HEK293 (cell line): ENCODE measurements around the gene RIPK4.

ENCODE experiments used
- CTCF ChIA-PET: fragments of 350-600 bp; formaldehyde crosslinking; extraction: SDS; loops from one replicate; lab custom pipeline; 2021; ENCODE audit warnings: antibody characterized with exemption; lab: Yijun Ruan, JAX
- POLR2A ChIA-PET: fragments of 300-600 bp; formaldehyde crosslinking; extraction: SDS; loops from one replicate; lab custom pipeline; 2020; ENCODE audit warnings: antibody characterized with exemption, inconsistent platforms; lab: Yijun Ruan, JAX
- H3K27ac ChIP-seq: fragments of 200-500 bp; sonication (Bioruptor generic); 2 replicates; pipeline ENCODE4 v1.5.1; 2014; ENCODE audit warnings: low read depth, low read length, control low read depth, inconsistent platforms; ENCODE audit errors: extremely low read depth
- H3K36me3 ChIP-seq, 2 experiments: fragments of 200-500 bp in 1 of 2; sonication (Bioruptor generic) in 1 of 2; 1 replicate in 1 of 2; 2 replicates in 1 of 2; pipeline ENCODE4 v1.5.1; 2014 to 2017; ENCODE audit warnings: inconsistent platforms in 2 of 2, low read length in 2 of 2; ENCODE audit not compliant: control insufficient read depth in 2 of 2, insufficient read depth in 1 of 2
- H3K4me1 ChIP-seq: fragments of 200-500 bp; sonication (Bioruptor generic); 2 replicates; pipeline ENCODE4 v1.5.1; 2014; ENCODE audit warnings: mild to moderate bottlenecking, low read length, inconsistent platforms; ENCODE audit not compliant: control insufficient read depth, insufficient read depth
- H3K4me3 ChIP-seq: 2 replicates; pipeline ENCODE4 v1.5.1; 2011; ENCODE audit warnings: low read depth, mild to moderate bottlenecking, control low read depth, low read length, moderate library complexity
- H3K9me3 ChIP-seq: fragments of 200-500 bp; sonication (Bioruptor generic); 2 replicates; pipeline ENCODE4 v1.5.1; 2014; ENCODE audit warnings: low read depth, low read length, inconsistent platforms; ENCODE audit not compliant: control insufficient read depth, insufficient read depth
- AEBP2 ChIP-seq: fragments of 450-650 bp; formaldehyde crosslinking; IDR thresholded peaks from 2 replicates; pipeline ENCODE4 v1.5.1; 2016; ENCODE audit warnings: missing biosample characterization, missing genetic modification characterization, borderline replicate concordance
- MEIS1 ChIP-seq: sonication (generic); formaldehyde crosslinking; IDR thresholded peaks from 2 replicates; pipeline ENCODE4 v1.8.1; 2022; ENCODE audit warnings: missing genetic modification reagents, mild to moderate bottlenecking, borderline replicate concordance
- MYNN ChIP-seq: fragments of 450-650 bp; formaldehyde crosslinking; IDR thresholded peaks from 2 replicates; pipeline ENCODE4 v1.5.1; 2016; ENCODE audit warnings: missing biosample characterization, missing genetic modification characterization, borderline replicate concordance
- MZF1 ChIP-seq: fragments of 450-650 bp; formaldehyde crosslinking; IDR thresholded peaks from 2 replicates; pipeline ENCODE4 v1.5.1; 2017; ENCODE audit warnings: missing biosample characterization, missing genetic modification characterization, borderline replicate concordance
- OSR2 ChIP-seq: fragments of 450-650 bp; formaldehyde crosslinking; IDR thresholded peaks from 2 replicates; pipeline ENCODE4 v1.5.1; 2016; ENCODE audit warnings: missing biosample characterization, missing genetic modification characterization
- REST ChIP-seq: fragments of 450-650 bp; formaldehyde crosslinking; IDR thresholded peaks from 2 replicates; pipeline ENCODE4 v1.5.1; 2016; ENCODE audit warnings: missing biosample characterization, missing genetic modification characterization
- YY1 ChIP-seq: fragments of 450-650 bp; formaldehyde crosslinking; IDR thresholded peaks from 2 replicates; pipeline ENCODE4 v1.5.1; 2018; ENCODE audit warnings: missing biosample characterization, missing genetic modification characterization
- YY2 ChIP-seq: fragments of 450-650 bp; formaldehyde crosslinking; IDR thresholded peaks from 2 replicates; pipeline ENCODE4 v1.5.1; 2016; ENCODE audit warnings: missing biosample characterization, missing genetic modification characterization
- ZBTB17 ChIP-seq: fragments of 450-650 bp; formaldehyde crosslinking; IDR thresholded peaks from 2 replicates; pipeline ENCODE4 v1.5.1; 2016; ENCODE audit warnings: missing biosample characterization, missing genetic modification characterization
- ZEB2 ChIP-seq: fragments of 450-650 bp; formaldehyde crosslinking; IDR thresholded peaks from 2 replicates; pipeline ENCODE4 v1.5.1; 2016; ENCODE audit warnings: missing biosample characterization, missing genetic modification characterization
- ZNF10 ChIP-seq: fragments of 450-650 bp; formaldehyde crosslinking; IDR thresholded peaks from 2 replicates; pipeline ENCODE4 v1.5.1; 2017; ENCODE audit warnings: missing biosample characterization, missing genetic modification characterization
- ZNF155 ChIP-seq: fragments of 450-650 bp; formaldehyde crosslinking; IDR thresholded peaks from 2 replicates; pipeline ENCODE4 v1.5.1; 2016; ENCODE audit warnings: missing biosample characterization, missing genetic modification characterization
- ZNF184 ChIP-seq: fragments of 450-650 bp; IDR thresholded peaks from 2 replicates; pipeline ENCODE4 v1.5.1; 2018; ENCODE audit warnings: missing biosample characterization, mild to moderate bottlenecking, missing genetic modification characterization
- ZNF341 ChIP-seq: fragments of 450-650 bp; formaldehyde crosslinking; IDR thresholded peaks from 2 replicates; pipeline ENCODE4; 2016; ENCODE audit warnings: low read depth, missing biosample characterization, missing genetic modification characterization
- ZNF433 ChIP-seq: fragments of 450-650 bp; formaldehyde crosslinking; IDR thresholded peaks from 2 replicates; pipeline ENCODE4 v1.5.1; 2016; ENCODE audit warnings: missing biosample characterization, missing genetic modification characterization, low read depth
- ZNF692 ChIP-seq: fragments of 450-650 bp; formaldehyde crosslinking; IDR thresholded peaks from 2 replicates; pipeline ENCODE4 v1.5.1; 2016; ENCODE audit warnings: missing biosample characterization, missing genetic modification characterization
- ZSCAN23 ChIP-seq: fragments of 450-650 bp; formaldehyde crosslinking; IDR thresholded peaks from 2 replicates; pipeline ENCODE4 v1.5.1; 2016; ENCODE audit warnings: missing biosample characterization, missing genetic modification characterization
- ZSCAN30 ChIP-seq: fragments of 450-650 bp; IDR thresholded peaks from 2 replicates; pipeline ENCODE4 v1.5.1; 2018; ENCODE audit warnings: missing biosample characterization, mild to moderate bottlenecking, missing genetic modification characterization, moderate library complexity
- TF ChIP-seq, protein P1 (sequence below): fragments of 450-650 bp; formaldehyde crosslinking; optimal IDR thresholded peaks from 2 replicates; pipeline ENCODE3; 2016; ENCODE audit warnings: missing biosample characterization, mild to moderate bottlenecking, missing genetic modification characterization
- TF ChIP-seq, protein P2 (sequence below): fragments of 450-650 bp; IDR thresholded peaks from 2 replicates; pipeline ENCODE4 v1.5.1; 2018; ENCODE audit warnings: missing biosample characterization, missing genetic modification characterization

RIPK4 gene

GRCh38 chr21:41761211-41761933 is 5.5 kb downstream of the RIPK4 start (continued):
- TF ChIP-seq REST (0 out of 2 replicates have a peak, but pooled peaks have one; percentile 10), MEIS1 (CRISPR knock-in tag) (no peak), YY2 (tag by site-specific recombination) (no peak), OSR2 (tag by site-specific recombination) (peak; percentile 88), ZNF433 (tag by site-specific recombination) (no peak), ZNF184 (tag by site-specific recombination) (no peak), ZEB2 (tag by site-specific recombination) (peak; percentile 37; the same call in 1 of the 2 replicates), ZNF341 (tag by site-specific recombination) (peak; percentile 74), ZSCAN30 (tag by site-specific recombination) (no peak), ZBTB17 (tag by site-specific recombination) (no peak)

- no peak overlapping the region for H3K4me3 ChIP-seq
- peaks cover 28% of the 10 kb centered on the region for H3K4me1 ChIP-seq
- H3K27ac ChIP-seq = no peak overlapping the region
- CTCF ChIA-PET = interaction anchor here (0.8 to 2.9 kb wide), 6 partner anchors 15 to 148 kb away, joined by 3 to 13 read pairs (median 6); no protein-coding TSS in a partner anchor
- no peaks in the 10 kb centered on the region for H3K9me3 ChIP-seq
- no peak for TF ChIP-seq YY1
- TF ChIP-seq, protein P1, sequence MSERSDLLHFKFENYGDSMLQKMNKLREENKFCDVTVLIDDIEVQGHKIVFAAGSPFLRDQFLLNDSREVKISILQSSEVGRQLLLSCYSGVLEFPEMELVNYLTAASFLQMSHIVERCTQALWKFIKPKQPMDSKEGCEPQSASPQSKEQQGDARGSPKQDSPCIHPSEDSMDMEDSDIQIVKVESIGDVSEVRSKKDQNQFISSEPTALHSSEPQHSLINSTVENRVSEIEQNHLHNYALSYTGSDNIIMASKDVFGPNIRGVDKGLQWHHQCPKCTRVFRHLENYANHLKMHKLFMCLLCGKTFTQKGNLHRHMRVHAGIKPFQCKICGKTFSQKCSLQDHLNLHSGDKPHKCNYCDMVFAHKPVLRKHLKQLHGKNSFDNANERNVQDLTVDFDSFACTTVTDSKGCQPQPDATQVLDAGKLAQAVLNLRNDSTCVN = no peak
- no peak for TF ChIP-seq ZSCAN23 (tag by site-specific recombination)
- no peak for TF ChIP-seq ZNF10
- TF ChIP-seq, protein P2, sequence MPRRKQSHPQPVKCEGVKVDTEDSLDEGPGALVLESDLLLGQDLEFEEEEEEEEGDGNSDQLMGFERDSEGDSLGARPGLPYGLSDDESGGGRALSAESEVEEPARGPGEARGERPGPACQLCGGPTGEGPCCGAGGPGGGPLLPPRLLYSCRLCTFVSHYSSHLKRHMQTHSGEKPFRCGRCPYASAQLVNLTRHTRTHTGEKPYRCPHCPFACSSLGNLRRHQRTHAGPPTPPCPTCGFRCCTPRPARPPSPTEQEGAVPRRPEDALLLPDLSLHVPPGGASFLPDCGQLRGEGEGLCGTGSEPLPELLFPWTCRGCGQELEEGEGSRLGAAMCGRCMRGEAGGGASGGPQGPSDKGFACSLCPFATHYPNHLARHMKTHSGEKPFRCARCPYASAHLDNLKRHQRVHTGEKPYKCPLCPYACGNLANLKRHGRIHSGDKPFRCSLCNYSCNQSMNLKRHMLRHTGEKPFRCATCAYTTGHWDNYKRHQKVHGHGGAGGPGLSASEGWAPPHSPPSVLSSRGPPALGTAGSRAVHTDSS (tag by site-specific recombination) = no peak
- no peak for TF ChIP-seq ZNF155 (tag by site-specific recombination)
- TF ChIP-seq MYNN (tag by site-specific recombination) = no peak
- TF ChIP-seq ZNF692 = no peak
- no peak for TF ChIP-seq ZBTB17 (tag by site-specific recombination)
- no peak for TF ChIP-seq MZF1 (tag by site-specific recombination)
- TF ChIP-seq AEBP2 (tag by site-specific recombination) = no peak
- POLR2A ChIA-PET = interaction anchor here (1.3 kb wide), 1 partner anchor 8 kb away, joined by 6 read pairs; no protein-coding TSS in a partner anchor
- H3K36me3 ChIP-seq = peaks cover 8 to 16% of the 10 kb centered on the region in 2 experiments; a peak in 2 of 3 replicates
Measured at GRCh38 chr21:41760411-41760810, 6.4 kb downstream of the RIPK4 start.
